Posterior cingulate gyrus (tissue), 11 donors: ENCODE results near the gene HNRNPA0.
"Not testable (repeated sequence)": the region's sequence is repeated elsewhere in the genome, so short reads cannot be mapped to it uniquely, and the experiment has no call there.

ENCODE experiments used
- DNase-seq, 10 donors: peaks; one replicate each; pipeline versions ENCODE4 v3.0.0 to v3.0.0-alpha.2; 2020 to 2021; ENCODE audit warnings: mixed read lengths in 3 of 10
- intact Hi-C: fragments of 100-400 bp; cut with DNase I; formaldehyde crosslinking; loops from one replicate; pipeline ENCODE4 v1.15.1; 2023

HNRNPA0 gene

GRCh38 chr5:137754188-137754960 lies at the start of gene HNRNPA0:
TSS of gene HNRNPA0 (minus strand) at chr5:137754363. CDS start at chr5:137754066, 297 bp downstream.
- DNase-seq: peak; percentile 95 to 100 (median 97)
- intact Hi-C loops: loop anchor here (10.0 kb wide), 1 partner anchor 130 kb away; the partner anchor contains the start of gene PKD2L2

- DNase-seq: no peak
- intact Hi-C loops: no loop called here
These were observed 48.4 kb upstream of the HNRNPA0 start for GRCh38 chr5:137802282-137803210.

DNA sequence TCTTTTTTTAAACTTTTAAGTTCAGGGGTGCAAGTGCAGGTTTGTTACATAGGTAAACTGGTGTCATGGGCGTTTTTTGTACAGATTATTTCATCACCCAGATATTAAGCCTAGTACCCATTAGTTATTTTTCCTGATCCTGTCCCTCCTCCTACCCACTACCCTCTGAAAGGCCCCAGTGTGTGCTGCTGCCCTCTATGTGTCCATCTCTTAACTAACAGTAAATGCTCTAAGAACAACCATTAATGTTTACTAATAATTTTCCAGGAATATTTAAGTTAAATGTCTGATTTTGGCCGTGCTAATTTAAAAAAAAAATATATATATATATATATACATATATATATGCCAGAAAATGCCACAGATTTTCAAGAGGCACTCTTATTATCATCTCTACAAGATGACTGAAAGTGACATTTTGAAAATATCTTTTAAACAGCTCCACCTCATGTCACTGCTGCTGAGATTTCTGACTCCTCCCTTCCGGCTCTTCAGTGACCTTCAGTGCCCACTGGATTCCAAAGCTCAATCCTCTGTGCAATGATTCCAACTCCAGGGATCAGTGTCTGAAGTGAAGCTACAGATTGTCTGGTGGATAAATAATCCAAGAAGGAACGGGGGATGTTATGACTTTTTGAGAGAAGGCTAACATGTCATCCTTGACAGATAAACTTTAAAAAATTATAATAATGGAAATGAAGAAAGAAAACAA lies 46.7 kb upstream of the HNRNPA0 start:
- DNase-seq: no peak
- intact Hi-C loops: no loop called here

GRCh38 chr5:137796279-137796678 lies 42.1 kb upstream of the HNRNPA0 start:
- no peak for DNase-seq
- intact Hi-C loops: no loop called here

GRCh38 chr5:137794863-137795262 lies 40.7 kb upstream of the HNRNPA0 start:
- intact Hi-C loops: no loop called here
- DNase-seq: no peak

- intact Hi-C loops: no loop called here
- no peak for DNase-seq
These were observed 38.1 kb upstream of the HNRNPA0 start for GRCh38 chr5:137792303-137792702.

- intact Hi-C loops: no loop called here
- DNase-seq: no peak
These were observed 37.6 kb upstream of the HNRNPA0 start for GRCh38 chr5:137791799-137792198.

GRCh38 chr5:137791387-137791786 lies 37.2 kb upstream of the HNRNPA0 start:
- DNase-seq: no peak
- intact Hi-C loops: no loop called here

- intact Hi-C loops, DNase-seq: not testable (repeated sequence)
These were observed 34.4 kb upstream of the HNRNPA0 start for GRCh38 chr5:137788560-137788959.

DNA sequence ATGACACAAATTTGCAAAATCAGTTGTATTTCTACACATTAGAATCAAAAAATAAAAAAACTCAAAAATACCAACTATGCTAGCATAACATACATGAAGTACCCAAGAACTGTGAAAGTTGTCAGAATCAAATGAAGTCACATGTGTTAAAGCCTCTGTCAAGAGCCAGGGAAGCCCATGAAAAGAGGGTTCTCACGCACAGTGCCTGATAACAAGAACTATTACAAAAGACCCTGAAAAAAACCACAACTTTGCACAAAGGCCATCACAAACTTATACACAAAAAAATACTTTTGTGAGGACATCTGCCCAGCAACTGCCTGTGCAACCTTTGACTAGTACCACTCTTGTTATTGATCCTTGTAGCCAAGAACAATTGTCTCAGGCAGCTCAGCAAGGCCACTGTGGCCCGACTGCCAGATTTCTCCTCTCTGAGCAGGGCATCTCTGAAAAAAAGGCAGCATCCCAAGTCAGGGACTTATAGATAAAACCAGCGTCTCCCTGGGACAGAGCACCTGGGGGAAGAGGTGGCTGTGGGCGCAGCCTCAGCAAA lies 28.9 kb upstream of the HNRNPA0 start:
- DNase-seq: peak in 2 of 10 donors; percentile 12 to 16
- intact Hi-C loops: no loop called here

- intact Hi-C loops: no loop called here
- no peak for DNase-seq
These were observed 27.9 kb upstream of the HNRNPA0 start for GRCh38 chr5:137782055-137782454.

GRCh38 chr5:137778772-137779564 lies 24.8 kb upstream of the HNRNPA0 start:
- intact Hi-C loops: loop anchor here (1.0 to 10.0 kb wide), 2 partner anchors 43 to 256 kb away; partner anchors contain the start of gene FAM13B
- DNase-seq: no peak

GRCh38 chr5:137767937-137768336 lies 13.8 kb upstream of the HNRNPA0 start:
- intact Hi-C loops, DNase-seq: not testable (repeated sequence)

- intact Hi-C loops: no loop called here
- no peak for DNase-seq
These were observed 7.4 kb upstream of the HNRNPA0 start for GRCh38 chr5:137761566-137761965.

GRCh38 chr5:137760719-137761516 lies 6.8 kb upstream of the HNRNPA0 start:
- DNase-seq: peak in 1 of 10 donors; percentile 55
- intact Hi-C loops: no loop called here

DNA sequence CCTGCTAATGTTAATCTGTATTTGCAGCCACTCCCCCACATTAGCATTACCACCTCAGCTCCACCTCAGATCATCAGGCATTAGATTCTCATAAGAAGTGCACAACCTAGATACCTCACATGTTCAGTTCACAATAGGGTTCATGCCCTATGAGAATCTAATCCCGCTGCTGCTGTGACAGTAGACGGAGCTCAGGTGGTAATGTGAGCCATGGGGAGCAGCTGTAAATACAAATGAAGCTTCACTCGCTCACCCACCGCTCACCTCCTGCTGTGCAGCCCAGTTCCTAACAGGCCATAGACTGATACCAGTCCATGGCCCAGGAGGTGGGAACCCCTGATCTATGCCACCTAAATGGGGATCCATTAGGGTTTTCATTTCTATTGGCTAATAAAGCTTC lies 6.1 kb upstream of the HNRNPA0 start:
- intact Hi-C loops: no loop called here
- no peak for DNase-seq

DNA sequence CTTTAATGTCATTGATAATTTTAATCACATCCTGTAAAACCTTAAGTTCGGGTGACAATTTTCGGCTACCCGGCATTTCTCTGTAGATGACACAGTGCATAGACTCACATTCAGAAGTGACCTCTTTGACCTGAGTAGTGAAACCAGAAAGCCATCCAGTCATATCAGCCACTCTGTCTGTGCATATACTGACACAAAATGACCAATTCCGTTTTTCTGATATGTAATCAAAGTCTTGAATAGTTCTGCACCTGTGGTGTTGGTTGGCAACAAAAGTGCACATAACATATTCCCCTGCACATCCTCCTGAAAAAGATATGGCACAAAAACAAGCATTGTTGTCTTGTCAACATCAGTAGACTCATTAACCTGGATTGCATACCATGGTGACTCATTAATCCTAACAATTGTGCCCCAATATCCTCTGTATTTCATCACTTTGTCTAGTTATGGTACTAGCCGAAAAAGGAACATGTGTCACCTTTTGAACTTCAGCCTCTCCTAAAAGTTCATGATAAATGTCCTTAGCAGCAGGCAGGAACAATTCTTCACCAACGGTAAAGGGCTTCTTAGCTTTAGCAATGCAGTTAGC lies 4.6 kb upstream of the HNRNPA0 start:
- DNase-seq: no peak
- intact Hi-C loops: loop anchor here (10.0 kb wide), 1 partner anchor 126 kb away; the partner anchor contains the start of gene PKD2L2

DNA sequence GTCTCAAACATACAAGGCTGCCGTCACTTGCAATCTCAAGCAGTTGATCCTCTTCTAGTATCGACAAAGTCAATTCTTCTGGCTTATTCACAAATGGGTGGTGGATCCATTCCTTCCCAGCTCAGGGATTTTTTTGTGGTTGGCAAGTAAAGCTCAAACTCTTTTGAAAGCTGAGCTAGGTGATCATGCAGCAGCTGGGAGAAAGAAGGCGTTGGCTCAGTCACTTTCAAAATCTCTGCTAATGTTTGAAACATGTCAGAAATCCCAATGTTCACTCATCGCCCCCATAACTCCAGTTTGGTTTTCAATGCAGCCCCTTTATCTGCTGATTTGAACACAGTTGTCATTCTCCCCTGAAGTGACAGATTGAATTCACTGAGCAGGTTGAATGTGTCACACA lies 4.0 kb upstream of the HNRNPA0 start:
- DNase-seq: no peak
- intact Hi-C loops: loop anchor here (10.0 kb wide), 1 partner anchor 127 kb away; the partner anchor contains the start of gene PKD2L2
